Keratinocyte (primary cell): ENCODE results near the gene CANT1. TPM values are rescaled to one million over a fixed set of nuclear protein-coding genes. Genes with fewer than 3 reads are reported as not detected.

ENCODE experiments used
- DNase-seq: peaks from one replicate; pipeline ENCODE4 v3.0.0-alpha.2; 2011; ENCODE audit warnings: low read depth, missing footprints, low spot score
- FAIRE-seq: peaks from 2 replicates; lab custom pipeline; 2011; peaks lifted over from hg19 to GRCh38; lab: Jason Lieb, UNC
- H2AFZ ChIP-seq: 2 replicates; pipeline ENCODE4 v1.6.0; 2012; ENCODE audit warnings: low read length, control low read depth, inconsistent platforms; ENCODE audit not compliant: control insufficient read depth
- H3K27ac ChIP-seq: 2 replicates; pipeline ENCODE4 v1.5.1; 2011; ENCODE audit warnings: low read length; ENCODE audit not compliant: control insufficient read depth, insufficient read depth
- H3K27me3 ChIP-seq: 3 replicates; pipeline ENCODE4 v1.6.0; 2011; ENCODE audit warnings: low read length; ENCODE audit not compliant: control insufficient read depth, insufficient read depth; ENCODE audit errors: extremely low read depth
- H3K36me3 ChIP-seq, 2 experiments: 2 replicates in 1 of 2; 3 replicates in 1 of 2; pipeline ENCODE4 v1.5.1; 2011; ENCODE audit warnings: low read length in 2 of 2, mild to moderate bottlenecking in 1 of 2; ENCODE audit not compliant: control insufficient read depth in 2 of 2, insufficient read depth in 2 of 2; ENCODE audit errors: extremely low read depth in 1 of 2
- H3K4me1 ChIP-seq: 3 replicates; pipeline ENCODE4 v1.5.1; 2011; ENCODE audit warnings: low read length; ENCODE audit not compliant: control insufficient read depth, insufficient read depth; ENCODE audit errors: extremely low read depth
- H3K4me2 ChIP-seq: 3 replicates; pipeline ENCODE4 v1.6.0; 2011; ENCODE audit warnings: low read depth, low read length; ENCODE audit not compliant: control insufficient read depth, insufficient read depth; ENCODE audit errors: extremely low read depth
- H3K4me3 ChIP-seq, 3 experiments: fragments of 200-600 bp in 1 of 3; sonication (generic) in 1 of 3; 2 replicates in 2 of 3; 3 replicates in 1 of 3; pipeline ENCODE4 v1.5.1; 2011 to 2016; ENCODE audit warnings: low read length in 3 of 3, mild to moderate bottlenecking in 3 of 3, control low read depth in 2 of 3, inconsistent platforms in 1 of 3, low read depth in 1 of 3, mixed read lengths in 1 of 3, mixed run types in 1 of 3, moderate library complexity in 1 of 3; ENCODE audit not compliant: control insufficient read depth in 2 of 3, insufficient read depth in 2 of 3; ENCODE audit errors: extremely low read depth in 1 of 3
- H3K79me2 ChIP-seq: 2 replicates; pipeline ENCODE4 v1.6.0; 2012; ENCODE audit warnings: low read length; ENCODE audit not compliant: control insufficient read depth, insufficient read depth
- H3K9ac ChIP-seq: 3 replicates; pipeline ENCODE4 v1.6.0; 2011; ENCODE audit warnings: low read length; ENCODE audit not compliant: control insufficient read depth, insufficient read depth; ENCODE audit errors: extremely low read depth
- H3K9me1 ChIP-seq: 3 replicates; pipeline ENCODE4 v1.6.0; 2011; ENCODE audit warnings: low read length; ENCODE audit not compliant: control insufficient read depth, insufficient read depth; ENCODE audit errors: extremely low read depth
- H3K9me3 ChIP-seq: 2 replicates; pipeline ENCODE4 v1.5.1; 2012; ENCODE audit warnings: low read depth, low read length; ENCODE audit not compliant: control insufficient read depth
- H4K20me1 ChIP-seq: 3 replicates; pipeline ENCODE4 v1.6.0; 2011; ENCODE audit warnings: low read length; ENCODE audit not compliant: control insufficient read depth, insufficient read depth; ENCODE audit errors: extremely low read depth
- EZH2 ChIP-seq: IDR thresholded peaks from one replicate; pipeline ENCODE4 v1.6.1; 2012; ENCODE audit warnings: inconsistent platforms, mild to moderate bottlenecking, low read length, moderate library complexity
- dilution Hi-C: fragments of 300-500 bp; cut with MboI; formaldehyde crosslinking; loops from one replicate; pipeline ENCODE4 v1.7.0; 2020; ENCODE audit warnings: low sequenced_read_pairs; ENCODE audit not compliant: extremely low pct_ligation_motif_present
- polyA plus RNA-seq, 5 experiments: library from polyadenylated mRNA; depleted of rRNA in 3 of 5; stranded (reverse) in 3 of 5; stranded (forward) in 1 of 5; unstranded in 1 of 5; fragments of >200 nt; gene quantifications; 1 replicate in 1 of 5; 2 replicates in 3 of 5; 3 replicates in 1 of 5; pipeline versions ENCODE4 v1.2.1 to v1.2.3, GENCODE V29; 2011 to 2012; ENCODE audit warnings: missing spikeins in 2 of 5, low read depth in 1 of 5, low replicate concordance in 1 of 5
- TF ChIP-seq, protein P1 (sequence below), 3 experiments: IDR thresholded peaks in 1 of 3; conservative IDR thresholded peaks in 1 of 3; optimal IDR thresholded peaks in 1 of 3; 2 replicates in 2 of 3; 3 replicates in 1 of 3; pipeline versions ENCODE3 to v1.5.1; 2011; ENCODE audit warnings: low read length in 3 of 3, mild to moderate bottlenecking in 3 of 3, moderate library complexity in 2 of 3, control low read depth in 1 of 3, inconsistent platforms in 1 of 3; ENCODE audit not compliant: insufficient read depth in 2 of 3; ENCODE audit errors: extremely low read depth in 1 of 3

Gene CANT1
- polyA plus RNA-seq, 1 donor (not counting 4 experiments of a cell fraction or from before 2014, with no cell fraction given) = 53.2 TPM

DNA sequence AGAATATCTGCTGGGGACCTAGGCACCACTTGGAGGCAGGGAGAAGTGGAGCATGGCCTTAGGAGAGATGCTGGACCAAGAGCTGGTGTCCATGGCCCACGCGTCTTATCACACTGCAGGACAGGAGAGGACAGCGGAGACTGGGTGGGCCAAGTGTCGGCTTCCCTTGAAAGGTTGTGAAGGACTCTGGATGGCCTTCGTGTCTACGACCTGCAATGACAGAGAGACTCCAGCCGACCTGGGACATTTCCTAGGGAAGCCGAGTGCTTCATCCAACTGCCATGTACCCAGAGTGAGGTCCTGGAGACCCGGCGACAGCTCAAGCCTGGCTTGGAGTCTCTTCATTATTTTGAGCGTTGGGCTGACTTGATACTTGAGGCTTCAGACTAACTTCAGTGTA is 34.9 kb upstream of the CANT1 start:
- Histone ChIP-seq H3K9me1 (no peaks in the 10 kb centered on the region), H3K4me1 (peaks cover 10% of the 10 kb centered on the region), H3K27ac (no peak overlapping the region), H4K20me1 (no peaks in the 10 kb centered on the region), H3K9ac (no peak overlapping the region), H3K36me3 (no peaks in the 10 kb centered on the region), H3K27me3 (peaks cover 4% of the 10 kb centered on the region), H3K9me3 (no peaks in the 10 kb centered on the region), H2AFZ (no peak overlapping the region), H3K4me2 (no peak overlapping the region), H3K4me3 (no peak overlapping the region), H3K79me2 (no peaks in the 10 kb centered on the region)
- DNase-seq = no peak
- no peak for FAIRE-seq
- dilution Hi-C loops = loop anchor here (25.0 kb wide), 1 partner anchor 343 kb away; no protein-coding TSS in a partner anchor
- TF ChIP-seq, protein P1, sequence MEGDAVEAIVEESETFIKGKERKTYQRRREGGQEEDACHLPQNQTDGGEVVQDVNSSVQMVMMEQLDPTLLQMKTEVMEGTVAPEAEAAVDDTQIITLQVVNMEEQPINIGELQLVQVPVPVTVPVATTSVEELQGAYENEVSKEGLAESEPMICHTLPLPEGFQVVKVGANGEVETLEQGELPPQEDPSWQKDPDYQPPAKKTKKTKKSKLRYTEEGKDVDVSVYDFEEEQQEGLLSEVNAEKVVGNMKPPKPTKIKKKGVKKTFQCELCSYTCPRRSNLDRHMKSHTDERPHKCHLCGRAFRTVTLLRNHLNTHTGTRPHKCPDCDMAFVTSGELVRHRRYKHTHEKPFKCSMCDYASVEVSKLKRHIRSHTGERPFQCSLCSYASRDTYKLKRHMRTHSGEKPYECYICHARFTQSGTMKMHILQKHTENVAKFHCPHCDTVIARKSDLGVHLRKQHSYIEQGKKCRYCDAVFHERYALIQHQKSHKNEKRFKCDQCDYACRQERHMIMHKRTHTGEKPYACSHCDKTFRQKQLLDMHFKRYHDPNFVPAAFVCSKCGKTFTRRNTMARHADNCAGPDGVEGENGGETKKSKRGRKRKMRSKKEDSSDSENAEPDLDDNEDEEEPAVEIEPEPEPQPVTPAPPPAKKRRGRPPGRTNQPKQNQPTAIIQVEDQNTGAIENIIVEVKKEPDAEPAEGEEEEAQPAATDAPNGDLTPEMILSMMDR (optimal IDR thresholded peaks at IDR 0.05 in 1 of 3, IDR thresholded peaks at IDR 0.05 in 1 of 3, conservative IDR thresholded peaks at IDR 0.05 in 1 of 3; ENCODE audit: extremely low read depth in 1 of 3, insufficient read depth in 2 of 3, low read length in 3 of 3) = no peak
- no peak for TF ChIP-seq EZH2

DNA sequence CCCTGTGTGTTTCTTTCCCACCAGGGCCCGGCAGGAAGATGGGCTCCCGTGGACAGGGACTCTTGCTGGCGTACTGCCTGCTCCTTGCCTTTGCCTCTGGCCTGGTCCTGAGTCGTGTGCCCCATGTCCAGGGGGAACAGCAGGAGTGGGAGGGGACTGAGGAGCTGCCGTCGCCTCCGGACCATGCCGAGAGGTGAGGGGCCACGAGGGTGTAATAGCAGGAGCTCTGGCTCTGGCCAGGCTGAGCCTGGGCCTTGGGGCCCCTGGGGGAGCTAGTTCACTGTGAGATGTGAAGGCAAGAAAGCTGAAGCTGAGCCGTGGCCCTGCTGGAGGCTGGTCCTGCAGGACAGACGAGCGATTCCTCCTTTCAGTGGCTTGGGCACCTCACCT is 34.4 kb upstream of the CANT1 start:
- Histone ChIP-seq H3K4me3 (no peak overlapping the region), H3K4me1 (peaks cover 14% of the 10 kb centered on the region), H3K79me2 (no peaks in the 10 kb centered on the region), H3K9me1 (no peaks in the 10 kb centered on the region), H4K20me1 (no peaks in the 10 kb centered on the region), H2AFZ (no peak overlapping the region), H3K9me3 (no peaks in the 10 kb centered on the region), H3K27ac (no peak overlapping the region), H3K27me3 (peaks cover 4% of the 10 kb centered on the region), H3K36me3 (no peaks in the 10 kb centered on the region), H3K4me2 (no peak overlapping the region), H3K9ac (no peak overlapping the region)
- DNase-seq (no peak), FAIRE-seq (no peak)
- dilution Hi-C loops = loop anchor here (25.0 kb wide), 1 partner anchor 343 kb away; no protein-coding TSS in a partner anchor
- TF ChIP-seq, protein P1 (optimal IDR thresholded peaks at IDR 0.05 in 1 of 3, IDR thresholded peaks at IDR 0.05 in 1 of 3, conservative IDR thresholded peaks at IDR 0.05 in 1 of 3; ENCODE audit: extremely low read depth in 1 of 3, insufficient read depth in 2 of 3, low read length in 3 of 3) = no peak
- no peak for TF ChIP-seq EZH2
